GM19238 (cell line): ENCODE results near the gene MCAT.
A peak's percentile ranks its signal among the peaks of the same experiment; 100 is the strongest.

ENCODE experiments used
- DNase-seq: peaks from one replicate; pipeline ENCODE4 v3.0.0; 2011; ENCODE audit warnings: low spot score; ENCODE audit not compliant: insufficient read length

MCAT gene

GRCh38 chr22:43142880-43143562 is at the start of gene MCAT:
Gene MCAT (minus strand): TSS chr22:43143398. CDS start chr22:43143348, 50 bp downstream.
- DNase-seq: peak; percentile 93

- DNase-seq: no peak
These were observed 48.6 kb upstream of the MCAT start for GRCh38 chr22:43191831-43192230.

- DNase-seq: no peak
These were observed 45.8 kb upstream of the MCAT start for GRCh38 chr22:43188829-43189545.

GRCh38 chr22:43187171-43188099 is 44.2 kb upstream of the MCAT start:
- DNase-seq: peak; percentile 99

- DNase-seq: peak; percentile 89
These were observed 43.3 kb upstream of the MCAT start, which contains the start of gene TTLL12 for GRCh38 chr22:43186272-43187170. Gene TTLL12 (minus strand): TSS chr22:43187134. CDS start chr22:43187069, 65 bp downstream.

- no peak for DNase-seq
These were observed 42.7 kb upstream of the MCAT start for GRCh38 chr22:43185860-43186261.

- no peak for DNase-seq
These were observed 40.5 kb upstream of the MCAT start for GRCh38 chr22:43183496-43184277.

- no peak for DNase-seq
These were observed 39.5 kb upstream of the MCAT start for GRCh38 chr22:43182726-43183125.

- no peak for DNase-seq
These were observed 38.9 kb upstream of the MCAT start for GRCh38 chr22:43182118-43182517.

- DNase-seq: no peak
These were observed 38.3 kb upstream of the MCAT start for GRCh38 chr22:43181321-43182076.

- DNase-seq: no peak
These were observed 37.5 kb upstream of the MCAT start for GRCh38 chr22:43180670-43181069.

- no peak for DNase-seq
These were observed 36.7 kb upstream of the MCAT start for GRCh38 chr22:43179911-43180195.

GRCh38 chr22:43179146-43179910 is 36.1 kb upstream of the MCAT start:
- no peak for DNase-seq

GRCh38 chr22:43177479-43177878 is 34.3 kb upstream of the MCAT start:
- no peak for DNase-seq

GRCh38 chr22:43176090-43176489 is 32.9 kb upstream of the MCAT start:
- DNase-seq: no peak

GRCh38 chr22:43174941-43175531 is 31.8 kb upstream of the MCAT start:
- DNase-seq: no peak

- no peak for DNase-seq
These were observed 30.9 kb upstream of the MCAT start for GRCh38 chr22:43173976-43174720.

GRCh38 chr22:43173566-43173965 is 30.4 kb upstream of the MCAT start:
- DNase-seq: no peak
